HTR-8/SVneo (cell line): ENCODE results near the gene IL11RA.
"Not testable (repeated sequence)": the region's sequence is repeated elsewhere in the genome, so short reads cannot be mapped to it uniquely, and the experiment has no call there.

Experiments
- DNase-seq: peaks from one replicate; pipeline ENCODE4 v3.0.0; 2011; ENCODE audit warnings: low spot score, mixed read lengths; ENCODE audit not compliant: insufficient read length
- FAIRE-seq: peaks from 2 replicates; lab custom pipeline; 2011; peaks lifted over from hg19 to GRCh38; lab: Jason Lieb, UNC

The IL11RA gene

GRCh38 chr9:34628656-34629490, 23.1 kb upstream of the IL11RA start, which contains the start of gene ARID3C:
Gene ARID3C, minus strand, starts transcription at chr9:34629066. Its CDS starts 1,052 bp downstream, at chr9:34628014.
- FAIRE-seq, result peak; percentile 49
- no peak for DNase-seq

GRCh38 chr9:34629491-34629808, 22.5 kb upstream of the IL11RA start:
- DNase-seq, result no peak
- no peak for FAIRE-seq

- DNase-seq (no peak), FAIRE-seq (no peak)
These were observed 21.4 kb upstream of the IL11RA start for GRCh38 chr9:34630402-34631154.

GRCh38 chr9:34633166-34633565, 18.8 kb upstream of the IL11RA start:
- DNase-seq (no peak), FAIRE-seq (no peak)

GRCh38 chr9:34633851-34634550, 18.0 kb upstream of the IL11RA start:
- DNase-seq, result no peak
- FAIRE-seq, result no peak

GRCh38 chr9:34634551-34635248, 17.3 kb upstream of the IL11RA start:
- DNase-seq (no peak), FAIRE-seq (no peak)

GRCh38 chr9:34635556-34635955, 16.4 kb upstream of the IL11RA start:
- FAIRE-seq, result no peak

GRCh38 chr9:34636791-34637355, 15.1 kb upstream of the IL11RA start:
- no peak for DNase-seq

More at GRCh38 chr9:34635556-34635955, 16.4 kb upstream of the IL11RA start:
- DNase-seq, result no peak

GRCh38 chr9:34637356-34638137, 14.4 kb upstream of the IL11RA start, which contains the start of gene SIGMAR1:
Gene SIGMAR1, minus strand, starts transcription at chr9:34637787. Its CDS starts 90 bp downstream, at chr9:34637697.
- no peak for FAIRE-seq
- peak; percentile 74 for DNase-seq

More at GRCh38 chr9:34636791-34637355, 15.1 kb upstream of the IL11RA start:
- no peak for FAIRE-seq

- DNase-seq (no peak), FAIRE-seq (no peak)
These were observed 13.9 kb upstream of the IL11RA start for GRCh38 chr9:34638138-34638445.

- not testable (repeated sequence) for DNase-seq, FAIRE-seq
These were observed 12.7 kb upstream of the IL11RA start for GRCh38 chr9:34639322-34639721.

- FAIRE-seq (no peak), DNase-seq (no peak)
These were observed 9.3 kb upstream of the IL11RA start for GRCh38 chr9:34642679-34643078.

- DNase-seq (no peak), FAIRE-seq (no peak)
These were observed 7.1 kb upstream of the IL11RA start for GRCh38 chr9:34644766-34645314.

GRCh38 chr9:34646211-34647083, 5.5 kb upstream of the IL11RA start, which contains the start of gene GALT:
Gene GALT, plus strand, starts transcription at chr9:34646675. Its CDS starts 30 bp downstream, at chr9:34646705.
- peak; percentile 9 for FAIRE-seq
- peak; percentile 90 for DNase-seq

- DNase-seq, result no peak
- no peak for FAIRE-seq
These were observed 4.9 kb upstream of the IL11RA start for GRCh38 chr9:34647084-34647403.

GRCh38 chr9:34647651-34648050, 4.3 kb upstream of the IL11RA start:
- DNase-seq (no peak), FAIRE-seq (no peak)

- FAIRE-seq, result no peak
- no peak for DNase-seq
These were observed 3.3 kb upstream of the IL11RA start for GRCh38 chr9:34648673-34649072.

- no peak for DNase-seq
- FAIRE-seq, result no peak
These were observed 1.2 kb upstream of the IL11RA start for GRCh38 chr9:34650816-34651215.
